HepG2 (cell line): Measurements from ENCODE around the gene LTB4R. TPM values are rescaled to one million over a fixed set of nuclear protein-coding genes. Genes with fewer than 3 reads are reported as not detected.
A peak's percentile ranks its signal among the peaks of the same experiment; 100 is the strongest.

Experiments
- CBFB ChIP-seq: sonication (generic); formaldehyde crosslinking; IDR thresholded peaks from 2 replicates; pipeline ENCODE4 v1.4.0; 2020; ENCODE audit warnings: missing genetic modification reagents
- CEBPB ChIP-seq: IDR thresholded peaks from 2 replicates; pipeline ENCODE4 v1.6.1; 2011; ENCODE audit warnings: low read depth, low read length, improper control_type of control experiment, borderline replicate concordance
- HMG20B ChIP-seq: conservative IDR thresholded peaks from 2 replicates; pipeline ENCODE4 v1.6.1; 2016; ENCODE audit warnings: missing genetic modification reagents, missing compliant biosample characterization
- HNF1A ChIP-seq, 2 experiments: sonication (generic) in 1 of 2; formaldehyde crosslinking in 1 of 2; IDR thresholded peaks; 2 replicates each; pipeline versions ENCODE4 v1.4.0 to v1.6.1; 2016 to 2020; ENCODE audit warnings: borderline replicate concordance in 1 of 2, low read depth in 1 of 2, mild to moderate bottlenecking in 1 of 2, missing genetic modification reagents in 1 of 2
- HNRNPLL ChIP-seq: fragments of 200-400 bp; formaldehyde crosslinking; IDR thresholded peaks from 2 replicates; pipeline ENCODE4 v1.6.1; 2017; ENCODE audit warnings: mild to moderate bottlenecking, low read depth, low read length; ENCODE audit not compliant: poor library complexity, severe bottlenecking
- KMT2A ChIP-seq: sonication (generic); formaldehyde crosslinking; IDR thresholded peaks from 2 replicates; pipeline ENCODE4 v1.4.0; 2020; ENCODE audit warnings: missing genetic modification reagents
- MED13 ChIP-seq: sonication (generic); formaldehyde crosslinking; IDR thresholded peaks from 2 replicates; pipeline ENCODE4 v1.5.0; 2020; ENCODE audit warnings: missing genetic modification reagents
- PHF21A ChIP-seq: sonication (generic); formaldehyde crosslinking; IDR thresholded peaks from 2 replicates; pipeline ENCODE4 v1.5.0; 2020; ENCODE audit warnings: mild to moderate bottlenecking, missing genetic modification reagents
- PHF5A ChIP-seq: IDR thresholded peaks from one replicate; pipeline ENCODE4 v1.6.1; 2018; ENCODE audit warnings: low read depth, missing genetic modification reagents; ENCODE audit not compliant: unreplicated experiment
- RBFOX2 ChIP-seq: fragments of 200-400 bp; formaldehyde crosslinking; IDR thresholded peaks from 2 replicates; pipeline ENCODE4 v1.6.1; 2017; ENCODE audit warnings: low read depth, mild to moderate bottlenecking, low read length
- TARDBP ChIP-seq: sonication (generic); formaldehyde crosslinking; IDR thresholded peaks from 2 replicates; pipeline ENCODE4 v1.8.0; 2022; ENCODE audit warnings: mild to moderate bottlenecking, missing genetic modification reagents
- ZBTB38 ChIP-seq: sonication (generic); formaldehyde crosslinking; IDR thresholded peaks from 2 replicates; pipeline ENCODE4 v1.5.1; 2020; ENCODE audit warnings: mild to moderate bottlenecking, missing genetic modification reagents
- ZBTB7A ChIP-seq: sonication (generic); formaldehyde crosslinking; IDR thresholded peaks from 2 replicates; pipeline ENCODE4 v1.8.0; 2022; ENCODE audit warnings: mild to moderate bottlenecking, missing genetic modification reagents
- ZC3H4 ChIP-seq: sonication (generic); formaldehyde crosslinking; IDR thresholded peaks from 2 replicates; pipeline ENCODE4 v1.4.0; 2020; ENCODE audit warnings: missing genetic modification reagents, borderline replicate concordance
- ZNF253 ChIP-seq: sonication (generic); formaldehyde crosslinking; IDR thresholded peaks from 2 replicates; pipeline ENCODE4 v1.8.0; 2022; ENCODE audit warnings: mild to moderate bottlenecking, missing genetic modification reagents, borderline replicate concordance
- ZNF501 ChIP-seq: sonication (generic); formaldehyde crosslinking; IDR thresholded peaks from 2 replicates; pipeline ENCODE4 v1.5.1; 2020; ENCODE audit warnings: mild to moderate bottlenecking, moderate library complexity, missing genetic modification reagents
- ZNF510 ChIP-seq: sonication (generic); formaldehyde crosslinking; IDR thresholded peaks from 2 replicates; pipeline ENCODE4 v1.4.0; 2020; ENCODE audit warnings: low read depth, mild to moderate bottlenecking, missing genetic modification reagents
- ZNF512 ChIP-seq: sonication (generic); formaldehyde crosslinking; IDR thresholded peaks from 2 replicates; pipeline ENCODE4 v1.4.0; 2020; ENCODE audit warnings: mild to moderate bottlenecking, missing genetic modification reagents
- ZNF615 ChIP-seq: sonication (generic); formaldehyde crosslinking; IDR thresholded peaks from 2 replicates; pipeline ENCODE4 v1.5.0; 2020; ENCODE audit warnings: mild to moderate bottlenecking, missing genetic modification reagents, borderline replicate concordance
- polyA plus RNA-seq, 8 experiments: library from polyadenylated mRNA; depleted of rRNA in 3 of 8; stranded (reverse) in 7 of 8; unstranded in 1 of 8; fragments of >200 nt; fragmentation: Illumina TruSeq in 4 of 8; extraction: Trizol in 4 of 8; gene quantifications; 2 replicates each; pipeline versions ENCODE4 v1.2.1 to v1.2.3, GENCODE V29; 2011 to 2016; ENCODE audit warnings: low read depth in 4 of 8, missing spikeins in 1 of 8, mixed read lengths in 1 of 8; ENCODE audit not compliant: insufficient read depth in 1 of 8
- total RNA-seq, 5 experiments: library from RNA; depleted of rRNA; stranded (reverse); fragments of >200 nt; fragmentation: Illumina TruSeq; extraction: Trizol; gene quantifications; 2 replicates each; pipeline ENCODE4 v1.2.3, GENCODE V29; 2016; ENCODE audit warnings: low read depth in 1 of 5
- TF ChIP-seq, protein P1 (sequence below): sonication (generic); formaldehyde crosslinking; IDR thresholded peaks from 2 replicates; pipeline ENCODE4 v1.9.0; 2021; ENCODE audit warnings: missing genetic modification reagents, borderline replicate concordance

LTB4R gene
- total and polyA plus RNA-seq, 2 of the 13 experiments (the other 11 are each of a cell fraction or from before 2014, with no cell fraction given): 3.2 to 8.2 TPM

DNA sequence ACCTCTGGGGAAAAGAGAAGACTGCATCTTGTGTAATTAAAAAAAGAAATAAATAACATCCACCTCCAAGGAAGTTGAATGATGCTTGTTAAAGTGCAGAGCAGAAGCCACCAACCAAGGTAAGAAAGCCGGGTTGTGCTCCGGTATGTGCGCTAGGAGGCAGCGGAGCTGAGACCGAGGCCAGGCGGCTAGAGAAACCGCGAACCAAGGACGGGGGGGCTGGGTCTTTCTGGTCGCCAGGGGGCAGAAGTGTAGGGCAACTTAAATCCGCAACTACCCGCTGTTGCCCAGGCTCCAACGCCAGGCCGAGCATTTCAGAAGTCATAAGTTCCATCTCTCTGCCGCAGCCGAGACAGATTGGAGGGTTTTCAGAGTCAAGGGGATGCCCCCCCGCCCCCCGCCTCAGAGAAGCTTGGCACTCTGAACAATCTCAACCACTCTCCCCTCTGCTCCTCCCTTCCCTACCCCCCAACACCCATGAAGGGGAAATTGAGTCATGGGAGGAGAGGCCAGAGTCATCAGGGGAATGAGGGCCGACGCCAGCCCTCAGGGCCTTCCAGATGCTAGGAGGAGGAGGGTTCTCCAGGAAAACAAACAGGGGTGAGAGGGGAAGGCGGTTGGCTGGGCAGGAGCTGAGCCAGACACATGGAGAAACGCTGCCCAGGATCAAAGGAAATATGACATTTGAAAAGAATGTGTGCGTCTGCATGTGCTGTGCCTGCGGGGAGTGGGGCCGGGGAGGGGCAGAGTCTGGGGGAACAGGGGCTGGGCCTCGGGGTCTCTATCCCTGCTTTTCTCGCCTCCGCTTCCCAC is 54.5 kb downstream of the LTB4R start (continued):
- TF ChIP-seq ZNF512 (CRISPR knock-in tag): no peak
- peak; percentile 95 for TF ChIP-seq HNRNPLL
- TF ChIP-seq ZNF253 (CRISPR knock-in tag): no peak
- peak; percentile 91 for TF ChIP-seq TARDBP (CRISPR knock-in tag)
- TF ChIP-seq ZNF615 (CRISPR knock-in tag): no peak
- TF ChIP-seq ZNF510 (CRISPR knock-in tag): peak; percentile 89
- TF ChIP-seq ZNF501 (CRISPR knock-in tag): peak; percentile 95
- TF ChIP-seq CBFB (CRISPR knock-in tag): peak; percentile 96
- TF ChIP-seq KMT2A (CRISPR knock-in tag): peak; percentile 48; the same call in 1 of the 2 replicates
- TF ChIP-seq ZBTB38 (CRISPR knock-in tag): peak; percentile 89; the same call in 1 of the 2 replicates
- TF ChIP-seq ZBTB7A (CRISPR knock-in tag): no peak; the same call in 1 of the 2 replicates
- TF ChIP-seq HNF1A (IDR thresholded peaks at IDR 0.05; ENCODE audit: low read depth): no peak
- TF ChIP-seq HNF1A (CRISPR knock-in tag; IDR thresholded peaks at IDR 0.05; ENCODE audit: borderline replicate concordance): peak; percentile 38; the same call in 1 of the 2 replicates
- TF ChIP-seq HMG20B: no peak
- peak; percentile 87 for TF ChIP-seq PHF5A
- TF ChIP-seq PHF21A (CRISPR knock-in tag): no peak; the same call in 1 of the 2 replicates
- no peak for TF ChIP-seq RBFOX2
- TF ChIP-seq CEBPB: no peak
- no peak for TF ChIP-seq ZC3H4 (CRISPR knock-in tag)
- TF ChIP-seq MED13 (CRISPR knock-in tag): 0 out of 2 replicates have a peak, but pooled peaks have one; percentile 29
- TF ChIP-seq, protein P1, sequence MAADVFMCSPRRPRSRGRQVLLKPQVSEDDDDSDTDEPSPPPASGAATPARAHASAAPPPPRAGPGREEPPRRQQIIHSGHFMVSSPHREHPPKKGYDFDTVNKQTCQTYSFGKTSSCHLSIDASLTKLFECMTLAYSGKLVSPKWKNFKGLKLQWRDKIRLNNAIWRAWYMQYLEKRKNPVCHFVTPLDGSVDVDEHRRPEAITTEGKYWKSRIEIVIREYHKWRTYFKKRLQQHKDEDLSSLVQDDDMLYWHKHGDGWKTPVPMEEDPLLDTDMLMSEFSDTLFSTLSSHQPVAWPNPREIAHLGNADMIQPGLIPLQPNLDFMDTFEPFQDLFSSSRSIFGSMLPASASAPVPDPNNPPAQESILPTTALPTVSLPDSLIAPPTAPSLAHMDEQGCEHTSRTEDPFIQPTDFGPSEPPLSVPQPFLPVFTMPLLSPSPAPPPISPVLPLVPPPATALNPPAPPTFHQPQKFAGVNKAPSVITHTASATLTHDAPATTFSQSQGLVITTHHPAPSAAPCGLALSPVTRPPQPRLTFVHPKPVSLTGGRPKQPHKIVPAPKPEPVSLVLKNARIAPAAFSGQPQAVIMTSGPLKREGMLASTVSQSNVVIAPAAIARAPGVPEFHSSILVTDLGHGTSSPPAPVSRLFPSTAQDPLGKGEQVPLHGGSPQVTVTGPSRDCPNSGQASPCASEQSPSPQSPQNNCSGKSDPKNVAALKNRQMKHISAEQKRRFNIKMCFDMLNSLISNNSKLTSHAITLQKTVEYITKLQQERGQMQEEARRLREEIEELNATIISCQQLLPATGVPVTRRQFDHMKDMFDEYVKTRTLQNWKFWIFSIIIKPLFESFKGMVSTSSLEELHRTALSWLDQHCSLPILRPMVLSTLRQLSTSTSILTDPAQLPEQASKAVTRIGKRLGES (CRISPR knock-in tag): no peak; the same call in 1 of the 2 replicates
